ENCODE data around the gene KRT7.

GRCh38 chr12:52244615-52244994, 11.6 kb downstream of the KRT7 start:
- TF ChIP-seq, protein P1, sequence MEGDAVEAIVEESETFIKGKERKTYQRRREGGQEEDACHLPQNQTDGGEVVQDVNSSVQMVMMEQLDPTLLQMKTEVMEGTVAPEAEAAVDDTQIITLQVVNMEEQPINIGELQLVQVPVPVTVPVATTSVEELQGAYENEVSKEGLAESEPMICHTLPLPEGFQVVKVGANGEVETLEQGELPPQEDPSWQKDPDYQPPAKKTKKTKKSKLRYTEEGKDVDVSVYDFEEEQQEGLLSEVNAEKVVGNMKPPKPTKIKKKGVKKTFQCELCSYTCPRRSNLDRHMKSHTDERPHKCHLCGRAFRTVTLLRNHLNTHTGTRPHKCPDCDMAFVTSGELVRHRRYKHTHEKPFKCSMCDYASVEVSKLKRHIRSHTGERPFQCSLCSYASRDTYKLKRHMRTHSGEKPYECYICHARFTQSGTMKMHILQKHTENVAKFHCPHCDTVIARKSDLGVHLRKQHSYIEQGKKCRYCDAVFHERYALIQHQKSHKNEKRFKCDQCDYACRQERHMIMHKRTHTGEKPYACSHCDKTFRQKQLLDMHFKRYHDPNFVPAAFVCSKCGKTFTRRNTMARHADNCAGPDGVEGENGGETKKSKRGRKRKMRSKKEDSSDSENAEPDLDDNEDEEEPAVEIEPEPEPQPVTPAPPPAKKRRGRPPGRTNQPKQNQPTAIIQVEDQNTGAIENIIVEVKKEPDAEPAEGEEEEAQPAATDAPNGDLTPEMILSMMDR (IDR thresholded peaks at IDR 0.05; ENCODE audit: low read depth, low read length, missing input control): no peak
- TF ChIP-seq EGR1 (IDR thresholded peaks at IDR 0.05; ENCODE audit: low read depth in 2 of 2) (no peak), YY1 (IDR thresholded peaks at IDR 0.05) (no peak), GABPA (IDR thresholded peaks at IDR 0.05 in 1 of 2, conservative IDR thresholded peaks at IDR 0.05 in 1 of 2) (no peak), MAX (IDR thresholded peaks at IDR 0.05) (no peak), REST (IDR thresholded peaks at IDR 0.05) (no peak), ATF3 (IDR thresholded peaks at IDR 0.05) (no peak)
- TF ChIP-seq, protein P2, sequence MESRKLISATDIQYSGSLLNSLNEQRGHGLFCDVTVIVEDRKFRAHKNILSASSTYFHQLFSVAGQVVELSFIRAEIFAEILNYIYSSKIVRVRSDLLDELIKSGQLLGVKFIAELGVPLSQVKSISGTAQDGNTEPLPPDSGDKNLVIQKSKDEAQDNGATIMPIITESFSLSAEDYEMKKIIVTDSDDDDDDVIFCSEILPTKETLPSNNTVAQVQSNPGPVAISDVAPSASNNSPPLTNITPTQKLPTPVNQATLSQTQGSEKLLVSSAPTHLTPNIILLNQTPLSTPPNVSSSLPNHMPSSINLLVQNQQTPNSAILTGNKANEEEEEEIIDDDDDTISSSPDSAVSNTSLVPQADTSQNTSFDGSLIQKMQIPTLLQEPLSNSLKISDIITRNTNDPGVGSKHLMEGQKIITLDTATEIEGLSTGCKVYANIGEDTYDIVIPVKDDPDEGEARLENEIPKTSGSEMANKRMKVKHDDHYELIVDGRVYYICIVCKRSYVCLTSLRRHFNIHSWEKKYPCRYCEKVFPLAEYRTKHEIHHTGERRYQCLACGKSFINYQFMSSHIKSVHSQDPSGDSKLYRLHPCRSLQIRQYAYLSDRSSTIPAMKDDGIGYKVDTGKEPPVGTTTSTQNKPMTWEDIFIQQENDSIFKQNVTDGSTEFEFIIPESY (IDR thresholded peaks at IDR 0.05): no peak

All from liver (tissue), 3 donors.